SK-N-SH (cell line): ENCODE data around the gene ANKUB1. TPM values are rescaled to one million over a fixed set of nuclear protein-coding genes. Genes with fewer than 3 reads are reported as not detected.

Experiments used
- CTCF ChIA-PET: fragments of 300-600, 350-600 bp; formaldehyde crosslinking; extraction: SDS; loops from one replicate; lab custom pipeline; 2021; lab: Yijun Ruan, JAX
- POLR2A ChIA-PET: fragments of 350-600 bp; sonication (Branson Sonifier 250); formaldehyde crosslinking; extraction: SDS; loops from one replicate; lab custom pipeline; 2020; ENCODE audit warnings: antibody characterized with exemption, inconsistent platforms; lab: Yijun Ruan, JAX
- DNase-seq: peaks from one replicate; pipeline ENCODE4 v3.0.0; 2012
- H2AFZ ChIP-seq: fragments of 200-600 bp; sonication (generic); 2 replicates; pipeline ENCODE4 v1.8.1; 2016; ENCODE audit warnings: antibody characterized with exemption, mild to moderate bottlenecking, low read depth
- H3F3A ChIP-seq: fragments of 200-600 bp; sonication (generic); replicated peaks from 2 replicates; pipeline ENCODE3; 2016; ENCODE audit warnings: antibody characterized with exemption, mild to moderate bottlenecking; ENCODE audit not compliant: insufficient read depth
- H3K27ac ChIP-seq, 2 experiments: fragments of 200-500 bp in 1 of 2; fragments of 200-600 bp in 1 of 2; sonication (Bioruptor generic) in 1 of 2; sonication (generic), shearing (Covaris generic) in 1 of 2; 2 replicates each; pipeline versions ENCODE4 v1.5.1 to v1.6.1; 2014 to 2016; ENCODE audit warnings: low read depth in 2 of 2, inconsistent platforms in 1 of 2, low read length in 1 of 2, mild to moderate bottlenecking in 1 of 2, mixed read lengths in 1 of 2
- H3K27me3 ChIP-seq: fragments of 200-600 bp; sonication (generic), shearing (Covaris generic); 2 replicates; pipeline ENCODE4 v1.6.1; 2016; ENCODE audit warnings: mixed run types; ENCODE audit not compliant: insufficient read depth
- H3K36me3 ChIP-seq, 2 experiments: fragments of 200-500 bp in 1 of 2; fragments of 200-600 bp in 1 of 2; sonication (Bioruptor generic) in 1 of 2; sonication (generic) in 1 of 2; replicated peaks in 1 of 2; 2 replicates each; pipeline versions ENCODE3 to v1.5.1; 2014 to 2016; ENCODE audit warnings: low read length in 1 of 2, mild to moderate bottlenecking in 1 of 2; ENCODE audit not compliant: insufficient read depth in 2 of 2, control insufficient read depth in 1 of 2
- H3K4me1 ChIP-seq, 2 experiments: fragments of 200-500 bp in 1 of 2; fragments of 200-600 bp in 1 of 2; sonication (Bioruptor generic) in 1 of 2; sonication (generic), shearing (Covaris generic) in 1 of 2; 2 replicates each; pipeline versions ENCODE4 v1.5.1 to v1.6.1; 2014 to 2016; ENCODE audit warnings: low read depth in 1 of 2, low read length in 1 of 2, mixed run types in 1 of 2; ENCODE audit not compliant: insufficient read depth in 2 of 2, control insufficient read depth in 1 of 2
- H3K4me2 ChIP-seq: fragments of 200-600 bp; sonication (generic), shearing (Covaris generic); 2 replicates; pipeline ENCODE4 v1.6.1; 2017; ENCODE audit warnings: mixed run types
- H3K4me3 ChIP-seq, 2 experiments: fragments of 200-500 bp in 1 of 2; fragments of 200-600 bp in 1 of 2; sonication (Bioruptor generic) in 1 of 2; sonication (generic), shearing (Covaris generic) in 1 of 2; 2 replicates each; pipeline versions ENCODE4 v1.5.1 to v1.8.1; 2014 to 2016; ENCODE audit warnings: low read depth in 2 of 2, inconsistent platforms in 1 of 2, low read length in 1 of 2, mild to moderate bottlenecking in 1 of 2, mixed read lengths in 1 of 2, moderate library complexity in 1 of 2
- H3K79me2 ChIP-seq: fragments of 200-600 bp; sonication (generic); 2 replicates; pipeline ENCODE4 v1.8.1; 2017; ENCODE audit warnings: mild to moderate bottlenecking; ENCODE audit not compliant: insufficient read depth
- H3K9ac ChIP-seq: fragments of 200-600 bp; sonication (generic); 2 replicates; pipeline ENCODE4 v1.6.1; 2017; ENCODE audit warnings: mixed run types
- H3K9me2 ChIP-seq: fragments of 200-600 bp; sonication (generic); 2 replicates; pipeline ENCODE4 v1.6.1; 2017; ENCODE audit warnings: mixed run types
- H3K9me3 ChIP-seq: fragments of 200-600 bp; sonication (generic); 2 replicates; pipeline ENCODE4 v1.6.1; 2017; ENCODE audit warnings: mixed run types, mild to moderate bottlenecking, moderate library complexity
- H4K20me1 ChIP-seq: fragments of 200-600 bp; sonication (generic); 2 replicates; pipeline ENCODE4 v1.6.1; 2017; ENCODE audit warnings: mild to moderate bottlenecking, mixed run types; ENCODE audit not compliant: insufficient read depth
- FOXJ3 ChIP-seq: sonication (generic); formaldehyde crosslinking; IDR thresholded peaks from 2 replicates; pipeline ENCODE4 v1.5.1; 2020; ENCODE audit warnings: mild to moderate bottlenecking, missing genetic modification reagents
- FOXM1 ChIP-seq: IDR thresholded peaks from 2 replicates; pipeline ENCODE4 v1.4.0; 2012; ENCODE audit warnings: low read depth, mild to moderate bottlenecking
- GABPA ChIP-seq: IDR thresholded peaks from 2 replicates; pipeline ENCODE4 v1.4.0; 2012; ENCODE audit warnings: low read depth, mild to moderate bottlenecking
- JUND ChIP-seq: IDR thresholded peaks from 2 replicates; pipeline ENCODE4 v1.4.0; 2012
- RAD21 ChIP-seq: IDR thresholded peaks from 2 replicates; pipeline ENCODE4 v1.6.1; 2012; ENCODE audit warnings: mild to moderate bottlenecking, low read length
- RXRA ChIP-seq: IDR thresholded peaks from 2 replicates; pipeline ENCODE4 v1.4.0; 2012; ENCODE audit warnings: low read depth, mild to moderate bottlenecking, borderline replicate concordance
- SMC3 ChIP-seq: IDR thresholded peaks from 2 replicates; pipeline ENCODE4 v1.6.1; 2012; ENCODE audit warnings: low read depth, low read length, improper control_type of control experiment
- TAF1 ChIP-seq: IDR thresholded peaks from 2 replicates; pipeline ENCODE4 v1.6.1; 2012; ENCODE audit warnings: low read depth, mild to moderate bottlenecking, low read length, moderate library complexity, borderline replicate concordance
- WGBS: methylation state at CpG from one replicate; pipeline ENCODE4 v1.1.6; 2017; ENCODE audit warnings: low lambda C conversion rate; 5-methylcytosine and 5-hydroxymethylcytosine counted together
- polyA plus RNA-seq, 3 experiments: library from polyadenylated mRNA; depleted of rRNA; stranded (reverse); fragments of >200 nt; gene quantifications; 2 replicates each; pipeline ENCODE4 v1.2.3, GENCODE V29; 2012
- TF ChIP-seq, protein P1 (sequence below): fragments of 200-600 bp; sonication (generic); IDR thresholded peaks from 2 replicates; pipeline ENCODE4 v1.6.1; 2017; ENCODE audit warnings: antibody characterized with exemption, mild to moderate bottlenecking, moderate library complexity
- TF ChIP-seq, protein P2 (sequence below): IDR thresholded peaks from 2 replicates; pipeline ENCODE4 v1.4.0; 2012; ENCODE audit warnings: low read depth, borderline replicate concordance

Gene ANKUB1
- polyA plus RNA-seq, 1 of the 3 experiments (the other 2 are of a cell fraction): not detected

DNA sequence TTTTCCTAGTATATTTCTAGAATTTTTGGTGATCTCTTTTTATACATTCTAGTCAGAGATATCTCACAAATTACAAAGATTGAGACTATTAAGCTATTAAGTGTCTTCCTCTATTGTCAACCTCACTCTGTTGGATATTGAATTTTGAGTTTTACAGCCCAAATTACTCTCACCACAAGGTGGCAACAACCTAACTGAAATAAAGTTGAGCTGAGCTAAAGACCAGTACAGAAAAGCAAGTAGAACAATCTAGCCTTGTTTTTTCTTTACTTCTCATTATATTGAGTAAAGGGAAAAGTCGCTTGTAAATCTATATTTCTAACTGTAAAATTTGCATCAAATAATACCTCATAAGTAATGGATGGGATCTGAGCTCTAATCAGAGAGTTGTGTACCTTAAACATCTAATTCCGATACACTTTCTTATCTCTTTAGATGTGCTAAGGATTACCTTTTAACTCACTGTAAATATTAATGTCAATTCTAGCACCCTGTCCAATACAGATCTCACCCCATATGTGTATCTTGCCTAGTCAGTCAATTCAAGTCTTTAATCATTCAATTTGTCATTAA is 26.5 kb downstream of the ANKUB1 start:
- ChIA-PET POLR2A (no interaction called here), CTCF (interaction anchor here (0.6 to 4.6 kb wide), 21 partner anchors 9 to 723 kb away, joined by 3 to 31 read pairs (median 4); partner anchors contain the start of genes ANKUB1 and COMMD2)
- H3K27me3 ChIP-seq: no peaks in the 10 kb centered on the region; the same call in 1 of the 2 replicates
- no peaks in the 10 kb centered on the region for H3K9me3 ChIP-seq
- no peaks in the 10 kb centered on the region for H3F3A ChIP-seq
- no peaks in the 10 kb centered on the region for H4K20me1 ChIP-seq
- DNase-seq: peak; percentile 9
- H3K4me2 ChIP-seq: no peak overlapping the region
- no peak overlapping the region for H2AFZ ChIP-seq
- H3K79me2 ChIP-seq: no peaks in the 10 kb centered on the region
- H3K9me2 ChIP-seq: no peaks in the 10 kb centered on the region
- no peaks in the 10 kb centered on the region for H3K4me1 ChIP-seq
- H3K36me3 ChIP-seq: no peaks in the 10 kb centered on the region
- H3K27ac ChIP-seq: no peak overlapping the region
- 59% methylated on average over 2 of the region's 2 CpGs for WGBS
- H3K4me3 ChIP-seq: no peak overlapping the region
- no peak overlapping the region for H3K9ac ChIP-seq
- no peak for TF ChIP-seq FOXJ3 (CRISPR knock-in tag)
- TF ChIP-seq RAD21: peak; percentile 72
- TF ChIP-seq, protein P1, sequence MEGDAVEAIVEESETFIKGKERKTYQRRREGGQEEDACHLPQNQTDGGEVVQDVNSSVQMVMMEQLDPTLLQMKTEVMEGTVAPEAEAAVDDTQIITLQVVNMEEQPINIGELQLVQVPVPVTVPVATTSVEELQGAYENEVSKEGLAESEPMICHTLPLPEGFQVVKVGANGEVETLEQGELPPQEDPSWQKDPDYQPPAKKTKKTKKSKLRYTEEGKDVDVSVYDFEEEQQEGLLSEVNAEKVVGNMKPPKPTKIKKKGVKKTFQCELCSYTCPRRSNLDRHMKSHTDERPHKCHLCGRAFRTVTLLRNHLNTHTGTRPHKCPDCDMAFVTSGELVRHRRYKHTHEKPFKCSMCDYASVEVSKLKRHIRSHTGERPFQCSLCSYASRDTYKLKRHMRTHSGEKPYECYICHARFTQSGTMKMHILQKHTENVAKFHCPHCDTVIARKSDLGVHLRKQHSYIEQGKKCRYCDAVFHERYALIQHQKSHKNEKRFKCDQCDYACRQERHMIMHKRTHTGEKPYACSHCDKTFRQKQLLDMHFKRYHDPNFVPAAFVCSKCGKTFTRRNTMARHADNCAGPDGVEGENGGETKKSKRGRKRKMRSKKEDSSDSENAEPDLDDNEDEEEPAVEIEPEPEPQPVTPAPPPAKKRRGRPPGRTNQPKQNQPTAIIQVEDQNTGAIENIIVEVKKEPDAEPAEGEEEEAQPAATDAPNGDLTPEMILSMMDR: peak; percentile 71
- TF ChIP-seq SMC3: peak; percentile 59

DNA sequence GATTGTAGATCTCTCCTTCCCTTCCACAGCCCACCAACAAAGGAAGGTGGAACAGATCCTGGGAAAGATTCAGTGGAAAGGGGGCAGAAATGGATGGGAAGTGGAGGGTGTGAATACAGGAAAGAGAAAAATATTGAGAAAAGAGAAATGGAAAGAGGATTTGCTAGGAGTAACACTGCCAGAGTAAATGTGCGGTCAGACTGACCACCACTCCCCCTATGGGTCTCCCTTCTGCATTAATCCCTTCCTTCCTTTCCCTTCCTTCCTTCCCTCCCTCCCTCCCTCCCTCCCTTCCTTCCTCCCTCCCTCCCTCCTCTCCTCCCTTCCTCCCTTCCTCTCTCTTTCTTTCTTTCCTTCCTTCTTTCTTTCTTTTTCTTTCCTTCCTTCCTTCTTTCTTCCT is 28.1 kb downstream of the ANKUB1 start:
- Histone ChIP-seq H3K27me3 (no peaks in the 10 kb centered on the region; the same call in 1 of the 2 replicates), H2AFZ (no peak overlapping the region), H3K9me3 (no peaks in the 10 kb centered on the region), H3K4me3 (no peak overlapping the region), H4K20me1 (no peaks in the 10 kb centered on the region), H3K4me1 (no peaks in the 10 kb centered on the region), H3F3A (no peaks in the 10 kb centered on the region), H3K27ac (no peak overlapping the region), H3K36me3 (no peaks in the 10 kb centered on the region), H3K9ac (no peak overlapping the region), H3K9me2 (peaks cover 4% of the 10 kb centered on the region; the same call in 1 of the 2 replicates), H3K79me2 (no peaks in the 10 kb centered on the region), H3K4me2 (no peak overlapping the region)
- no peak for TF ChIP-seq FOXM1
- TF ChIP-seq, protein P2, sequence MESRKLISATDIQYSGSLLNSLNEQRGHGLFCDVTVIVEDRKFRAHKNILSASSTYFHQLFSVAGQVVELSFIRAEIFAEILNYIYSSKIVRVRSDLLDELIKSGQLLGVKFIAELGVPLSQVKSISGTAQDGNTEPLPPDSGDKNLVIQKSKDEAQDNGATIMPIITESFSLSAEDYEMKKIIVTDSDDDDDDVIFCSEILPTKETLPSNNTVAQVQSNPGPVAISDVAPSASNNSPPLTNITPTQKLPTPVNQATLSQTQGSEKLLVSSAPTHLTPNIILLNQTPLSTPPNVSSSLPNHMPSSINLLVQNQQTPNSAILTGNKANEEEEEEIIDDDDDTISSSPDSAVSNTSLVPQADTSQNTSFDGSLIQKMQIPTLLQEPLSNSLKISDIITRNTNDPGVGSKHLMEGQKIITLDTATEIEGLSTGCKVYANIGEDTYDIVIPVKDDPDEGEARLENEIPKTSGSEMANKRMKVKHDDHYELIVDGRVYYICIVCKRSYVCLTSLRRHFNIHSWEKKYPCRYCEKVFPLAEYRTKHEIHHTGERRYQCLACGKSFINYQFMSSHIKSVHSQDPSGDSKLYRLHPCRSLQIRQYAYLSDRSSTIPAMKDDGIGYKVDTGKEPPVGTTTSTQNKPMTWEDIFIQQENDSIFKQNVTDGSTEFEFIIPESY: no peak
- no peak for TF ChIP-seq FOXJ3 (CRISPR knock-in tag)
- no peak for TF ChIP-seq TAF1
- TF ChIP-seq GABPA: no peak
- no peak for TF ChIP-seq JUND
- TF ChIP-seq RXRA: no peak
- CTCF ChIA-PET: interaction anchor here (0.8 to 4.6 kb wide), 4 partner anchors 7 to 44 kb away, joined by 3 to 27 read pairs (median 12); partner anchors contain the start of gene COMMD2
- POLR2A ChIA-PET: no interaction called here
- WGBS: 88% methylated on average over 1 of the region's 1 CpG
- no peak for DNase-seq
